Measurements from ENCODE around the gene TTC27.

DNA sequence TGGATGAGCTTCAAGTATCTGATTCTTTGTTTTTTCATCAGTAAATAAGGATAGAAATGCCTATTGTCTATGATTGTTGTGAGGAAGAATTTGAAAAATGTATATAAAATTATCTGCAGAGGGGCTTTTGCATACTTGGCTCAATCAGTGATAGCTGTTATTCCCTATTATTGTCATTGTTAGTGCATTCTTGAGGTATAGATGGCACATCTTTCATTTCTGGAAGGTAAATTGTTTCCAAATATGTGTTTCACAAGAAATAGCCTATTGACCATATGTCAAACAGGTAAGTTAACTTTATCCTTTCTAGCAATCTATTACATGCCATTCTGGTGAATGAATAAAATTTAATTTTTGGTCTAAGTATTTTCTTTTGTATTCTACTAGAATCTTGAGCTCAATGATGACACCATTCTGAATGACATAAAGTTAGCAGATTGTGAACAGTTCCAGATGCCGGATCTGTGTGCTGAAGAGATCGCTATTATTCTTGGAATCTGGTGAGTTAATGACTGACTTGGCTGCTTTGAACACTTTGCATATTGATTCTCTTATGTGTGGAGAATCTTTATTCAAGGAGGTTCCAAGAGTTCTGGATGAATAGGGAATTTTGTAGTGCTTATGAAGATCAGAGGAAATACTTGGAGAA lies 44.2 kb downstream of the TTC27 start:
- TF ChIP-seq, protein P1, sequence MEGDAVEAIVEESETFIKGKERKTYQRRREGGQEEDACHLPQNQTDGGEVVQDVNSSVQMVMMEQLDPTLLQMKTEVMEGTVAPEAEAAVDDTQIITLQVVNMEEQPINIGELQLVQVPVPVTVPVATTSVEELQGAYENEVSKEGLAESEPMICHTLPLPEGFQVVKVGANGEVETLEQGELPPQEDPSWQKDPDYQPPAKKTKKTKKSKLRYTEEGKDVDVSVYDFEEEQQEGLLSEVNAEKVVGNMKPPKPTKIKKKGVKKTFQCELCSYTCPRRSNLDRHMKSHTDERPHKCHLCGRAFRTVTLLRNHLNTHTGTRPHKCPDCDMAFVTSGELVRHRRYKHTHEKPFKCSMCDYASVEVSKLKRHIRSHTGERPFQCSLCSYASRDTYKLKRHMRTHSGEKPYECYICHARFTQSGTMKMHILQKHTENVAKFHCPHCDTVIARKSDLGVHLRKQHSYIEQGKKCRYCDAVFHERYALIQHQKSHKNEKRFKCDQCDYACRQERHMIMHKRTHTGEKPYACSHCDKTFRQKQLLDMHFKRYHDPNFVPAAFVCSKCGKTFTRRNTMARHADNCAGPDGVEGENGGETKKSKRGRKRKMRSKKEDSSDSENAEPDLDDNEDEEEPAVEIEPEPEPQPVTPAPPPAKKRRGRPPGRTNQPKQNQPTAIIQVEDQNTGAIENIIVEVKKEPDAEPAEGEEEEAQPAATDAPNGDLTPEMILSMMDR (IDR thresholded peaks at IDR 0.05): no peak
- TF ChIP-seq POLR2A (IDR thresholded peaks at IDR 0.05): no peak

Data from uterus (tissue), 2 donors.